B cell (primary cell): ENCODE measurements around the gene WASF1.
"Not testable (repeated sequence)": the region's sequence is repeated elsewhere in the genome, so short reads cannot be mapped to it uniquely, and the experiment has no call there.

ENCODE experiments used
- CTCF ChIP-seq: fragments of 200-600 bp; IDR thresholded peaks from one replicate; pipeline ENCODE4 v1.8.0; 2022; ENCODE audit warnings: antibody characterized with exemption, mild to moderate bottlenecking
- EZH2 ChIP-seq: IDR thresholded peaks from 2 replicates; pipeline ENCODE4 v1.6.1; 2012; ENCODE audit warnings: borderline replicate concordance, low read depth, mild to moderate bottlenecking, moderate library complexity, low read length; ENCODE audit not compliant: insufficient read depth, poor library complexity, severe bottlenecking

- not testable (repeated sequence) for TF ChIP-seq EZH2, CTCF
Observed at GRCh38 chr6:110121655-110122054, 57.8 kb downstream of the WASF1 start.
